Activated naive CD8-positive, alpha-beta T cell treated with anti-CD3 and anti-CD28 coated beads, Interleukin-2, amount 50 U/mL, for 24 hours (primary cell): Measurements from ENCODE around the gene DNAH6.

Experiments used
- ATAC-seq: fragments of 150-1000 bp; cut with Tn5 transposase; one replicate; pipeline ENCODE4 v1.10.0; 2021
- DNase-seq: peaks from one replicate; pipeline ENCODE4 v3.0.0; 2021
- H3K27ac Mint-ChIP-seq: one replicate; pipeline ENCODE4 v1.8.0; 2021; ENCODE audit warnings: mild to moderate bottlenecking, mixed read lengths
- H3K27me3 Mint-ChIP-seq: one replicate; pipeline ENCODE4 v1.8.0; 2021; ENCODE audit warnings: mixed read lengths
- H3K36me3 Mint-ChIP-seq: one replicate; pipeline ENCODE4 v1.8.0; 2021; ENCODE audit warnings: low read depth, mixed read lengths
- H3K4me1 Mint-ChIP-seq: one replicate; pipeline ENCODE4 v1.8.0; 2021; ENCODE audit warnings: mixed read lengths
- H3K4me3 Mint-ChIP-seq: one replicate; pipeline ENCODE4 v1.8.0; 2021; ENCODE audit warnings: mild to moderate bottlenecking, moderate library complexity, mixed read lengths
- H3K9me3 Mint-ChIP-seq: one replicate; pipeline ENCODE4 v1.8.0; 2021; ENCODE audit warnings: mixed read lengths

The DNAH6 gene

GRCh38 chr2:84629550-84629949, 113.3 kb downstream of the DNAH6 start:
- DNase-seq (no peak), ATAC-seq (no peak)
- Mint-ChIP-seq H3K9me3 (no peaks in the 10 kb centered on the region), H3K4me1 (peaks cover 18% of the 10 kb centered on the region), H3K4me3 (no peak overlapping the region), H3K36me3 (no peaks in the 10 kb centered on the region), H3K27ac (no peak overlapping the region), H3K27me3 (no peaks in the 10 kb centered on the region)

- Mint-ChIP-seq H3K27ac (no peak overlapping the region), H3K9me3 (no peaks in the 10 kb centered on the region), H3K36me3 (no peaks in the 10 kb centered on the region), H3K4me3 (no peak overlapping the region), H3K4me1 (peaks cover 18% of the 10 kb centered on the region), H3K27me3 (no peaks in the 10 kb centered on the region)
- ATAC-seq (no peak), DNase-seq (no peak)
These were observed 114.7 kb downstream of the DNAH6 start for GRCh38 chr2:84631047-84631446.

GRCh38 chr2:84631985-84632384, 115.7 kb downstream of the DNAH6 start:
- H3K4me1 Mint-ChIP-seq, result peaks cover 18% of the 10 kb centered on the region
- no peaks in the 10 kb centered on the region for H3K36me3 Mint-ChIP-seq
- ATAC-seq (no peak), DNase-seq (no peak)
- H3K9me3 Mint-ChIP-seq, result no peaks in the 10 kb centered on the region
- H3K27me3 Mint-ChIP-seq, result no peaks in the 10 kb centered on the region
- H3K27ac Mint-ChIP-seq, result no peak overlapping the region
- no peak overlapping the region for H3K4me3 Mint-ChIP-seq

- ATAC-seq, result no peak
- Mint-ChIP-seq H3K27ac (no peak overlapping the region), H3K36me3 (no peaks in the 10 kb centered on the region), H3K4me3 (no peak overlapping the region), H3K9me3 (peaks cover 4% of the 10 kb centered on the region), H3K27me3 (no peaks in the 10 kb centered on the region), H3K4me1 (peaks cover 15% of the 10 kb centered on the region)
- no peak for DNase-seq
These were observed 120.0 kb downstream of the DNAH6 start for GRCh38 chr2:84636080-84636971.

GRCh38 chr2:84639751-84640150, 123.5 kb downstream of the DNAH6 start:
- Mint-ChIP-seq H3K36me3 (peaks cover 2% of the 10 kb centered on the region), H3K27ac (no peak overlapping the region), H3K4me1 (no peaks in the 10 kb centered on the region), H3K4me3 (no peak overlapping the region), H3K9me3 (peaks cover 20% of the 10 kb centered on the region), H3K27me3 (no peaks in the 10 kb centered on the region)
- DNase-seq (no peak), ATAC-seq (no peak)

- no peaks in the 10 kb centered on the region for H3K27me3 Mint-ChIP-seq
- no peak for DNase-seq
- H3K9me3 Mint-ChIP-seq, result peaks cover 20% of the 10 kb centered on the region
- no peaks in the 10 kb centered on the region for H3K4me1 Mint-ChIP-seq
- no peak for ATAC-seq
- no peak overlapping the region for H3K27ac Mint-ChIP-seq
- no peak overlapping the region for H3K4me3 Mint-ChIP-seq
- H3K36me3 Mint-ChIP-seq, result peaks cover 2% of the 10 kb centered on the region
These were observed 124.1 kb downstream of the DNAH6 start for GRCh38 chr2:84640411-84640810.

- DNase-seq (no peak), ATAC-seq (no peak)
- H3K4me3 Mint-ChIP-seq, result no peak overlapping the region
These were observed 124.7 kb downstream of the DNAH6 start for GRCh38 chr2:84641021-84641420.

GRCh38 chr2:84643991-84644390, 127.7 kb downstream of the DNAH6 start:
- ATAC-seq (no peak), DNase-seq (no peak)
- no peak overlapping the region for H3K27ac Mint-ChIP-seq
- H3K27me3 Mint-ChIP-seq, result no peaks in the 10 kb centered on the region
- peaks cover 6% of the 10 kb centered on the region for H3K36me3 Mint-ChIP-seq
- H3K9me3 Mint-ChIP-seq, result peaks cover 24% of the 10 kb centered on the region
- H3K4me3 Mint-ChIP-seq, result no peak overlapping the region
- peaks cover 14% of the 10 kb centered on the region for H3K4me1 Mint-ChIP-seq

More at GRCh38 chr2:84641021-84641420, 124.7 kb downstream of the DNAH6 start:
- H3K4me1 Mint-ChIP-seq, result no peaks in the 10 kb centered on the region
- H3K27ac Mint-ChIP-seq, result no peak overlapping the region
- peaks cover 24% of the 10 kb centered on the region for H3K9me3 Mint-ChIP-seq
- peaks cover 6% of the 10 kb centered on the region for H3K36me3 Mint-ChIP-seq
- H3K27me3 Mint-ChIP-seq, result no peaks in the 10 kb centered on the region

- H3K9me3 Mint-ChIP-seq, result peaks cover 19% of the 10 kb centered on the region
- H3K36me3 Mint-ChIP-seq, result peaks cover 6% of the 10 kb centered on the region
- H3K4me1 Mint-ChIP-seq, result peaks cover 38% of the 10 kb centered on the region
- H3K4me3 Mint-ChIP-seq, result no peak overlapping the region
- no peak overlapping the region for H3K27ac Mint-ChIP-seq
- no peak for DNase-seq
- ATAC-seq, result no peak
- no peaks in the 10 kb centered on the region for H3K27me3 Mint-ChIP-seq
These were observed 130.2 kb downstream of the DNAH6 start for GRCh38 chr2:84646514-84646913.

- H3K4me3 Mint-ChIP-seq, result no peak overlapping the region
- DNase-seq (no peak), ATAC-seq (no peak)
- H3K27ac Mint-ChIP-seq, result no peak overlapping the region
- H3K36me3 Mint-ChIP-seq, result peaks cover 6% of the 10 kb centered on the region
- H3K27me3 Mint-ChIP-seq, result no peaks in the 10 kb centered on the region
- H3K4me1 Mint-ChIP-seq, result peaks cover 44% of the 10 kb centered on the region
- peaks cover 18% of the 10 kb centered on the region for H3K9me3 Mint-ChIP-seq
These were observed 131.0 kb downstream of the DNAH6 start for GRCh38 chr2:84647267-84647666.

- no peaks in the 10 kb centered on the region for H3K27me3 Mint-ChIP-seq
- H3K4me3 Mint-ChIP-seq, result no peak overlapping the region
- H3K4me1 Mint-ChIP-seq, result peaks cover 59% of the 10 kb centered on the region
- ATAC-seq, result no peak
- H3K27ac Mint-ChIP-seq, result no peak overlapping the region
- peaks cover 9% of the 10 kb centered on the region for H3K9me3 Mint-ChIP-seq
- no peak for DNase-seq
- H3K36me3 Mint-ChIP-seq, result peaks cover 11% of the 10 kb centered on the region
These were observed 132.8 kb downstream of the DNAH6 start for GRCh38 chr2:84649058-84649457.

- Mint-ChIP-seq H3K27me3 (no peaks in the 10 kb centered on the region), H3K36me3 (peaks cover 11% of the 10 kb centered on the region), H3K4me1 (peaks cover 65% of the 10 kb centered on the region), H3K27ac (peak overlapping the region; percentile 61), H3K4me3 (peak overlapping the region; percentile 37), H3K9me3 (peaks cover 9% of the 10 kb centered on the region)
- DNase-seq (no peak), ATAC-seq (no peak)
These were observed 133.3 kb downstream of the DNAH6 start for GRCh38 chr2:84649487-84650142.

GRCh38 chr2:84652431-84652830, 136.1 kb downstream of the DNAH6 start:
- Mint-ChIP-seq H3K4me3 (no peak overlapping the region), H3K27me3 (no peaks in the 10 kb centered on the region), H3K27ac (no peak overlapping the region), H3K9me3 (peaks cover 5% of the 10 kb centered on the region), H3K36me3 (peaks cover 7% of the 10 kb centered on the region), H3K4me1 (peaks cover 69% of the 10 kb centered on the region)
- no peak for ATAC-seq
- no peak for DNase-seq

GRCh38 chr2:84653302-84653701, 137.0 kb downstream of the DNAH6 start:
- DNase-seq, result no peak
- Mint-ChIP-seq H3K4me3 (no peak overlapping the region), H3K27ac (no peak overlapping the region), H3K36me3 (peaks cover 7% of the 10 kb centered on the region), H3K4me1 (peaks cover 62% of the 10 kb centered on the region), H3K9me3 (peaks cover 5% of the 10 kb centered on the region), H3K27me3 (no peaks in the 10 kb centered on the region)
- no peak for ATAC-seq

GRCh38 chr2:84654414-84654813, 138.1 kb downstream of the DNAH6 start:
- H3K4me1 Mint-ChIP-seq, result peaks cover 53% of the 10 kb centered on the region
- no peak overlapping the region for H3K4me3 Mint-ChIP-seq
- H3K27ac Mint-ChIP-seq, result no peak overlapping the region
- no peaks in the 10 kb centered on the region for H3K27me3 Mint-ChIP-seq
- H3K36me3 Mint-ChIP-seq, result peaks cover 7% of the 10 kb centered on the region
- DNase-seq (no peak), ATAC-seq (no peak)
- peaks cover 5% of the 10 kb centered on the region for H3K9me3 Mint-ChIP-seq
